Small intestine (tissue), 7 donors: Measurements from ENCODE around the gene ST7. TPM values are rescaled to one million over a fixed set of nuclear protein-coding genes. Genes with fewer than 3 reads are reported as not detected.

Source experiments
- DNase-seq, 2 donors: peaks; one replicate each; pipeline versions ENCODE4 v3.0.0 to v3.0.0-alpha.2; 2013
- FAIRE-seq: peaks from 2 replicates; lab custom pipeline; 2012; peaks lifted over from hg19 to GRCh38; lab: Jason Lieb, UNC
- H3K27ac ChIP-seq, 3 donors: one replicate each; pipeline ENCODE4 v1.5.1; 2013; ENCODE audit warnings: low read length in 2 of 3, mild to moderate bottlenecking in 2 of 3, control low read depth in 1 of 3, inconsistent platforms in 1 of 3, low read depth in 1 of 3, moderate library complexity in 1 of 3
- H3K27me3 ChIP-seq, 3 donors: one replicate each; pipeline ENCODE4 v1.6.1; 2013; ENCODE audit warnings: low read length in 3 of 3, inconsistent platforms in 1 of 3; ENCODE audit not compliant: control insufficient read depth in 3 of 3, insufficient read depth in 3 of 3
- H3K36me3 ChIP-seq, 3 donors: one replicate each; pipeline ENCODE4 v1.6.1; 2013; ENCODE audit warnings: low read length in 3 of 3, inconsistent platforms in 1 of 3, low read depth in 1 of 3, mild to moderate bottlenecking in 1 of 3, moderate library complexity in 1 of 3; ENCODE audit not compliant: control insufficient read depth in 3 of 3, insufficient read depth in 2 of 3
- H3K4me1 ChIP-seq, 3 donors: one replicate each; pipeline ENCODE4 v1.6.1; 2013; ENCODE audit warnings: low read length in 2 of 3, inconsistent platforms in 1 of 3, low read depth in 1 of 3, mild to moderate bottlenecking in 1 of 3, moderate library complexity in 1 of 3; ENCODE audit not compliant: control insufficient read depth in 3 of 3, insufficient read depth in 2 of 3
- H3K4me3 ChIP-seq, 3 donors: one replicate each; pipeline ENCODE4 v1.5.1; 2013; ENCODE audit warnings: low read length in 3 of 3, control low read depth in 1 of 3, inconsistent platforms in 1 of 3, low read depth in 1 of 3, mild to moderate bottlenecking in 1 of 3, moderate library complexity in 1 of 3
- H3K9me3 ChIP-seq, 2 donors: one replicate each; pipeline ENCODE4 v1.6.1; 2013; ENCODE audit warnings: low read depth in 1 of 2, low read length in 1 of 2; ENCODE audit not compliant: control insufficient read depth in 2 of 2, insufficient read depth in 1 of 2
- WGBS, 3 donors: extraction: QIAGEN DNeasy Blood & Tissue Kit; methylation state at CpG; one replicate each; pipeline ENCODE4 v1.1.7; 2013; 5-methylcytosine and 5-hydroxymethylcytosine counted together
- polyA plus RNA-seq, 4 donors: library from polyadenylated mRNA; stranded (reverse) in 3 of 4; unstranded in 1 of 4; fragments of 200-250 nt in 3 of 4; fragments of 120-200 nt in 1 of 4; gene quantifications; one replicate each; pipeline versions ENCODE4 v1.2.1 to v1.2.3, GENCODE V29; 2013
- donor health status: healthy with polysubstance abuse.
- donor health status: control.
- donor health status: control.
- donor health status: Bipolar disorder and iron deficiency.
- donor health status: healthy.

The ST7 gene
- polyA plus RNA-seq, 4 donors, result 8.3 to 27.7 (median 13.0) TPM

DNA sequence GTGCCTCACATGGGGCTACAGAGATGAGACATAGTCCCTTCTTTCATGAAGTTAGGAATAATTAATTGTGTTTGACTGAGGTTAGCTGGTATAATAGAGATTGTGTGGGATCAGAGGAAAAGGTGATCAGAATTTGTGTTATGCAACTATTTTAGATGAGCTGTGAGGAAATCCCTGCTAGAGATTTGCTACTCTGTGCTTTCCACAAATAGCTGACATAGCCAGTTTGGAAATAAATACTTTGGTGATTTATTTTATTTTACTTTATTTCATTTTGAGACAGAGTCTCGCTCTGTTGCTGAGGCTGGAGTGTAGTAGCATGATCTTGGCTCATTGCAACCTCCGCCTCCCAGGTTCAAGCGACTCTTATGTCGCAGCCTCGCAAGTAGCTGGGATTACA is 32.3 kb downstream of the ST7 start:
- no peak for DNase-seq
- peaks cover 0 to 3% of the 10 kb centered on the region in 2 donors for H3K9me3 ChIP-seq
- H3K36me3 ChIP-seq, result no peaks in the 10 kb centered on the region
- WGBS, 3 donors, result 95 to 98% (median 97%) methylated on average over 5 of the region's 5 CpGs
- no peak overlapping the region for H3K27ac ChIP-seq
- H3K4me1 ChIP-seq, result peaks cover 0 to 3% (median 0%) of the 10 kb centered on the region in 3 donors
- H3K27me3 ChIP-seq, result no peaks in the 10 kb centered on the region
- H3K4me3 ChIP-seq, result no peak overlapping the region
- FAIRE-seq, result no peak

DNA sequence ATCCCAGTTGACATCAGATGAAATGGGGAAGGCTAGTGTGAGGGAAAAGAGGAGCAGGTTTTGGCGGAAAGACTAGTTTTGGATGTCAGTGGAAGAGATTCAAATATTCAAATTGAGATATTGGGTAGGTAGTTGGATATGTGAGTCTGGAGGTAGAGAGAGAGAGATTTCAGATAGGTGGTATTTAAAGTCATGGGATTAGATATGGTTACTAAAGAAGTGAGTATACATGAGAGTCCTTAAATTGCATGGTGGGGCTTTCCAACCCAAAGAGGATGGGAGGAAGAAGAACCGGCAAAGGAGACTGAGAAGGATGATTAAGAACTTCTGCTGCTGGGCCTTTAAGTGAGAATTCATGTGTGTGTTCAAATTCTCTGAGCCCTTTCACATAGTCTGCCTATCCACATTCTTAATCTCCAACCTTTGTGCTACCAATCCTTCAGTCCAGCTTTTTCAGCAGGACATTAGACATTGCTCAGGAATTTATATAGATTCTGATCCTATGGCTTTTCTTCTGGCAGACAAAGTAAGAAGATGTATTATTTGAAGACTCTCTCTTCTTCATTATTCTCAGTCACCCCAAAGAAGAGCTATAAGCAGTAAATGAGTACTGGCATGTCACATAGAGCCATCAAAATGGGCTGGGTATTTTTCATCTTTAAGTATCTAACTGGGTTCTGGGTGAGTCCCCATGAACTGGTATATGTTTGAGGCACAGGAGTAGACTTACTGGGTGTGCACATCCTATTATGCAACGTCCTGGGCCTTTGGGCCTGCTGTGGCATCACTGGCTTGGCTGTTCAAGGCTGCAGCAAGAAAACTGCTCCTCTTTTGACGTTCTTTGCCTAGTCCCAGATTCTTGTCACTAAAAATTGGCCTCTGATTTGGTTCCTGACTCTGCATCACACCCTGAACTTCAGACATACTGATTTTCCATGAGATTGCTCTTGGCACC is 33.6 kb downstream of the ST7 start:
- H3K9me3 ChIP-seq, result peaks cover 0 to 10% of the 10 kb centered on the region in 2 donors
- H3K27ac ChIP-seq, result no peak overlapping the region
- H3K4me3 ChIP-seq, result no peak overlapping the region
- peak in 1 of 2 donors; percentile 15 for DNase-seq
- WGBS, 3 donors, result 60 to 72% (median 66%) methylated on average over 4 of the region's 4 CpGs
- no peaks in the 10 kb centered on the region for H3K36me3 ChIP-seq
- peaks cover 0 to 3% (median 0%) of the 10 kb centered on the region in 3 donors for H3K4me1 ChIP-seq
- FAIRE-seq, result no peak
- H3K27me3 ChIP-seq, result no peaks in the 10 kb centered on the region

DNA sequence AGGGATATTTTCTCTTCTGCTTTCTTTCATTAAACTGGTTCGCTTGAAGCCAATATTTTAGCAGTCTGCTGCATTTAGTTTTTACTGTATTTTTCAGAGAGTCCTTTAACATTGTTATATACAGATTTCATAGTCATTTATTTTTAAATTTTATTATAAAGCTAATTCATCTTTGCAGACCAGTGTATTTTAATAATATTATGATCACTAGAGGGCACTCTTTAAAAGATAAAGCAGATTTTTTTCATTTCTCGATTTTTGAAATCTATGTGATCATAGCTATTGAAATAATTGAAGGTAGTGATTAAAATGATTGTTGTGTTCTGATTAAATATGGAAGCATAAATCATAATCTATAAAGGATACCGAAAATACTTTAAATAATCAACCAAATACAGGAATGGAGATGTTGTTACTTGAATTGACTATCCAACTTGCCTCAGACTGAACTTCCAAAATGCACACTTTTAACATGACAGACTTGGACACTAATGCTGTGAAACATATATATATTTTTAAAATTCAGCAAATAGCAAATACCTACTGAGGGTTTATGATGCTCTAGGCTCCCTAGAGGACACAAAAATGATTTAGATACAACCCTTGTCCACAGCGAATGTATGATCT is 35.2 kb downstream of the ST7 start:
- FAIRE-seq (peak; percentile 57), DNase-seq (no peak)
- Histone ChIP-seq H3K9me3 (peaks cover 0 to 18% of the 10 kb centered on the region in 2 donors), H3K27me3 (no peaks in the 10 kb centered on the region), H3K27ac (no peak overlapping the region), H3K4me1 (peaks cover 0 to 3% (median 0%) of the 10 kb centered on the region in 3 donors), H3K36me3 (no peaks in the 10 kb centered on the region), H3K4me3 (no peak overlapping the region)
- 55 to 66% (median 57%) methylated on average over 4 of the region's 4 CpGs for WGBS, 3 donors

DNA sequence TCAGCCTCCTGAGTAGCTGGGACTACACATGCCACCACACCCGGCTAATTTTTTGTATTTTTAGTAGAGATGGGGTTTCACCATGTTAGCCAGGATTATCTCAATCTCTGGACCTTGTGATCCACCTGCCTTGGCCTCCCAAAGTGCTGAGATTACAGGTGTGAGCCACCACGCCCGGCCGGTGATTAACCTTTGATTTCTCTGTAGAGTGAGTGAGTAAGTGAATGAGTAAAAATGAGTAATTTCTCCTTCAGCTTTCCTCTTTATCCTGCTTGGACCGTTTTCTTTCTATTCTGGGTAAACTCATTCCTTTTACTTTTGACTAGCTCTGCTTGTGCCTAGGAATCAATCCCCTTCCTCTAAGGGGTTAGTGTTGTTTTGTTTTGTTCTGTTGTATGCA is 36.8 kb downstream of the ST7 start:
- Histone ChIP-seq H3K27ac (no peak overlapping the region), H3K36me3 (no peaks in the 10 kb centered on the region), H3K27me3 (no peaks in the 10 kb centered on the region), H3K4me1 (peaks cover 0 to 3% (median 0%) of the 10 kb centered on the region in 3 donors), H3K4me3 (no peak overlapping the region), H3K9me3 (peaks cover 0 to 18% of the 10 kb centered on the region in 2 donors)
- DNase-seq (peak in 1 of 2 donors; percentile 60), FAIRE-seq (no peak)
- 45 to 73% (median 61%) methylated on average over 5 of the region's 5 CpGs for WGBS, 3 donors

DNA sequence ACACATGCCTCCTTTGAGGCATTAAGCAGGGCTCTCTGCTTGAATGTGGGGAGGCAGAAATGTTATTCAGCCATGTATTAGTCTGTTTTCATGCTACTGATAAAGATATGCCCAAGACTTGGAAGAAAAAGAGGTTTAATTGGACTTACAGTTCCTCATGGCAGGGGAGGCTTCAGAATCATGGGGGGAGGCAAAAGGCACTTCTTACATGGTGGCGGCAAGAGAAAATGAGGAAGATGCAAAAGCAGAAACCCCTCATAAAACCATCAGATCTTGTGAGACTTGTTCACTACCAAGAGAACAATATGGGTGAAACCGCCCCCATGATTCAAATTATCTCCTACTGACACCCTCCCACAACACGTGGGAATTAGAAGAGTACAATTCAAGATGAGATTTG is 37.9 kb downstream of the ST7 start:
- WGBS, 3 donors, result 77 to 95% (median 90%) methylated on average over 3 of the region's 3 CpGs
- Histone ChIP-seq H3K36me3 (no peaks in the 10 kb centered on the region), H3K4me1 (peaks cover 0 to 3% (median 0%) of the 10 kb centered on the region in 3 donors), H3K27ac (no peak overlapping the region), H3K9me3 (peaks cover 0 to 18% of the 10 kb centered on the region in 2 donors), H3K27me3 (no peaks in the 10 kb centered on the region), H3K4me3 (no peak overlapping the region)
- DNase-seq (no peak), FAIRE-seq (no peak)

DNA sequence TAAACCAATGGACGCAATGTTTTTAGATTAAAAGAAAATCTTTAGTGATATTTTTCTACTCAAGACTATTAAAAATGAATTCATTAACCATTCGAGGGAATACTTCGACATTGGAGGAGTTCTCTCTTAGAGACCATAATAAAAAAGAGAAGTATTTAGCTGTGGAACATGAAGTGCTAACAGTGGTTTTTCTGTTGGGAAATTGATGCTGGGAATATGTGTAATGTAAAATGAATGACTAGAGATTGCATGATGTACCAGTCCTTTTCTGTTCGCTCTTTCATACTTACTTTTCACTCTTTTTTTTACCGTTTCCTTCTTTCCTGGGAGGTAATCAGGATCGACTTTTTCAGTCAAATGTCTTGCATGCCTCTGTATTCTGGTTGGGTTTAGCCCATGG is 41.3 kb downstream of the ST7 start:
- Histone ChIP-seq H3K4me3 (no peak overlapping the region), H3K36me3 (no peaks in the 10 kb centered on the region), H3K9me3 (peaks cover 0 to 24% of the 10 kb centered on the region in 2 donors), H3K4me1 (no peaks in the 10 kb centered on the region), H3K27me3 (no peaks in the 10 kb centered on the region), H3K27ac (no peak overlapping the region)
- 92 to 94% (median 93%) methylated on average over 6 of the region's 6 CpGs for WGBS, 3 donors
- FAIRE-seq (no peak), DNase-seq (no peak)

DNA sequence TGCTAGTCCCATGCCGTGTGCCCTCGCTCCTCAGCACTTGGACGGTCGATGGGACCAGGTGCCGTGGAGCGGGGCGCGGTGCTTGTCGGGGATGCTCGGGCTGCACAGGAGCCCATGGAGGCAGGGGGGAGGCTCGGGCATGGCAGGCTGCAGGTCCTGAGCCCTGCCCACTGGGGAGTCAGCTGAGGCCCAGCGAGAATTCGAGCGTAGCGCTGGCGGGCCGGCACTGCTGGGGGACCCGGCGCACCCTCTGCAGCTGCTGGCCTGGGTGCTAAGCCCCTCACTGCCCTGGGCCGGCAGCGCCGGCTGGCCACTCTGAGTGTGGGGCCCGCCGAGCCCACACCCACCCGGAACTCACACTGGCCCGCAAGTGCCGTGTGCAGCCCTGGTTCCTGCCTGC is 44.7 kb downstream of the ST7 start:
- Histone ChIP-seq H3K4me1 (no peaks in the 10 kb centered on the region), H3K36me3 (no peaks in the 10 kb centered on the region), H3K27me3 (no peaks in the 10 kb centered on the region), H3K27ac (no peak overlapping the region), H3K4me3 (no peak overlapping the region), H3K9me3 (peaks cover 0 to 9% of the 10 kb centered on the region in 2 donors)
- no peak for DNase-seq
- 94 to 98% (median 98%) methylated on average over 21 to 27 of the region's 27 CpGs for WGBS, 3 donors
- FAIRE-seq, result no peak

DNA sequence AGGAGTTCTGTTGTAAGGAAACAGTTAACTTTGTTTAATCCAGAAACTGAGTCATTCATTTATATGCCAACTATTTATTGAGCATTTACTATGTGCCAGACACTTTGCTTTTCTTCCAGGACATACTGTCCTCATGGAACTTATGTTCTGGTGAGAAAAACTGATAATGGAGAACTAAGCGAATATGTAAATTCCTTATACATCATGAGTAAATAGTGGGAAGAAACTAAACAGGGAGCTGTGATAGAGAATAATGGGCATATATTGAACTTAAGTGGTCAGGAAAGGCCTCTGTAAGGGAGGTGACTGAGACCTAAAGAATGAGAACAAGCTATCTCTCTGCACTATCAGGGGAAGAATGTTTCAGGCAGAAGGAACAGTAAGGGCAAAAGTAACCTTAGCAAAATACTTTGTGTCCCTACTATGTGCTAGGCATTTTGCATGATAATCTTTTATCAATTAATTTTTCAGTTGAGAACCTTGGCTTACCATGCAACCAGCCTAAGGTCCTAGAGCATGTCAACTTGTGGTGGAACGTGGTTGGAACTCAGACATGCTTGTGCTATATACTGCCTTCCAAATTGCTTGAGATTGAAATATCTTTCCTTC is 45.4 kb downstream of the ST7 start:
- no peak overlapping the region for H3K4me3 ChIP-seq
- H3K36me3 ChIP-seq, result no peaks in the 10 kb centered on the region
- H3K9me3 ChIP-seq, result peaks cover 0 to 6% of the 10 kb centered on the region in 2 donors
- DNase-seq, result no peak
- no peak overlapping the region for H3K27ac ChIP-seq
- no peaks in the 10 kb centered on the region for H3K4me1 ChIP-seq
- WGBS, 3 donors, result 93 to 97% (median 96%) methylated on average over 2 of the region's 2 CpGs
- no peaks in the 10 kb centered on the region for H3K27me3 ChIP-seq
- no peak for FAIRE-seq
